ENCODE data around the gene ZNF672. TPM values are rescaled to one million over a fixed set of nuclear protein-coding genes. Genes with fewer than 3 reads are reported as not detected.
"Not testable (repeated sequence)": the region's sequence is repeated elsewhere in the genome, so short reads cannot be mapped to it uniquely, and the experiment has no call there.

Gene ZNF672
- total RNA-seq (ENCODE audit: unreplicated experiment), result 29.8 TPM
- long read RNA-seq, transcript ZNF672-201 (4 exons, 2,989 nt), result major isoform, 14 of 16 reads
- long read RNA-seq, partial matches to known transcripts, result 1 of 16 reads
- long read RNA-seq, other reads (novel, unspliced or antisense), result 1 of 16 reads

DNA sequence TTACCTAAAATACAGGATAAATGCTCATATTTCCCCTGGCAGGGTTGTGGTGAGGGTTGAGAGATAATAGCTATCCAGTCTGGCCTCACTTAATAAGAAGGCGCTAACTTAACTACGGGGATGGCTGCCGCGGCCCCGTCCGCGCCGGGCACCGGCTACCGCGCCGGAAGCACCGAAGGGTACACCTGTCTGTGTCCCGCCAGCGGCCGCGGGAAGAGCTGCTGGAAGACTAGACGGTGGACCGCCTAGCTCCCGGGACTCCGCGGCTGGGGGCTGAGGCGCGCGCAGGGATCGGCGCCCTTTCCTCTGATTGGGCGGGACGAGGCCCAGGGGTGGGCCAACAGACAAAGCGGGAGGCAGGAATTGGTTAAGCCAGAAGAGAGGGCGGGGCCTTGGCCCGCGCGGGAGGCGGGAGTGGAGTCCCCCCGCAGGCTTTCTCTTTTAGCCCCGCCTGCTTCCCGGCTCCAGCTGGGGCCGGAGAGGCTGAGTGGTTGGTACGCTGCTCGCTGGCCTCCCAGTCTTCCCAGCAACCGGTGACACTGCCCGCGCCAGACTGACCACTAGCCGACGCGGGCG is at the start of gene ZNF672:
Gene ZNF672, plus strand, starts transcription at position 444 of the 576 bp plus-strand sequence. CDS start 9,051 bp downstream, outside the sequence.
- Mint-ChIP-seq H3K4me3 (ENCODE audit: unreplicated experiment) (peak within 1 kb of the TSS; percentile 92), H3K9me3 (ENCODE audit: unreplicated experiment) (no peaks in the 10 kb centered on the region), H3K4me1 (ENCODE audit: unreplicated experiment) (peaks cover 10% of the 10 kb centered on the region), H3K36me3 (ENCODE audit: low read depth, unreplicated experiment) (no peaks in the 10 kb centered on the region), H3K27ac (ENCODE audit: unreplicated experiment) (peak within 1 kb of the TSS; percentile 89), H3K27me3 (ENCODE audit: unreplicated experiment) (peaks cover 8% of the 10 kb centered on the region)
- TF ChIP-seq, protein P1, sequence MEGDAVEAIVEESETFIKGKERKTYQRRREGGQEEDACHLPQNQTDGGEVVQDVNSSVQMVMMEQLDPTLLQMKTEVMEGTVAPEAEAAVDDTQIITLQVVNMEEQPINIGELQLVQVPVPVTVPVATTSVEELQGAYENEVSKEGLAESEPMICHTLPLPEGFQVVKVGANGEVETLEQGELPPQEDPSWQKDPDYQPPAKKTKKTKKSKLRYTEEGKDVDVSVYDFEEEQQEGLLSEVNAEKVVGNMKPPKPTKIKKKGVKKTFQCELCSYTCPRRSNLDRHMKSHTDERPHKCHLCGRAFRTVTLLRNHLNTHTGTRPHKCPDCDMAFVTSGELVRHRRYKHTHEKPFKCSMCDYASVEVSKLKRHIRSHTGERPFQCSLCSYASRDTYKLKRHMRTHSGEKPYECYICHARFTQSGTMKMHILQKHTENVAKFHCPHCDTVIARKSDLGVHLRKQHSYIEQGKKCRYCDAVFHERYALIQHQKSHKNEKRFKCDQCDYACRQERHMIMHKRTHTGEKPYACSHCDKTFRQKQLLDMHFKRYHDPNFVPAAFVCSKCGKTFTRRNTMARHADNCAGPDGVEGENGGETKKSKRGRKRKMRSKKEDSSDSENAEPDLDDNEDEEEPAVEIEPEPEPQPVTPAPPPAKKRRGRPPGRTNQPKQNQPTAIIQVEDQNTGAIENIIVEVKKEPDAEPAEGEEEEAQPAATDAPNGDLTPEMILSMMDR (IDR thresholded peaks at IDR 0.05; ENCODE audit: unreplicated experiment), result no peak
- peak; percentile 97 for DNase-seq (ENCODE audit: low spot score)

DNA sequence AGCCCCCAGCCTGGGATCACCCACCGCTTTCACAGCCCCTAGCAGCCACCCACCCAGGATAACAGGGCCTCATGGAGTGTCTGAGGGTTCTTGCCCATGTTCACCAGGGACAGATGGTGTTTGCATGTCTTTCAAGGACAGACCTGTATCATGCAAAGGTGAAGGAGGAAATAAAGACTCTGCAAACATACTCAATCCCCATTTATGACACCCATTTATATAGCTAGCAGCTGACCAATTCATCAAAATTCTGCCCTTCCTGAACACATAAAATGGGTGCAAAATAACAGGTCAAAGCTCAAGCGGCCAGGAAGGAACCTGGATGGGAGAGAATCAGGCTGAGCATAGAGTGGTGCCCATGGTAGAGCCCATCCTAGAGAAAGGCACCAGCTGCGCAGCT is 49.7 kb upstream of the ZNF672 start:
- H3K9me3 Mint-ChIP-seq (ENCODE audit: unreplicated experiment), result peaks cover 21% of the 10 kb centered on the region

DNA sequence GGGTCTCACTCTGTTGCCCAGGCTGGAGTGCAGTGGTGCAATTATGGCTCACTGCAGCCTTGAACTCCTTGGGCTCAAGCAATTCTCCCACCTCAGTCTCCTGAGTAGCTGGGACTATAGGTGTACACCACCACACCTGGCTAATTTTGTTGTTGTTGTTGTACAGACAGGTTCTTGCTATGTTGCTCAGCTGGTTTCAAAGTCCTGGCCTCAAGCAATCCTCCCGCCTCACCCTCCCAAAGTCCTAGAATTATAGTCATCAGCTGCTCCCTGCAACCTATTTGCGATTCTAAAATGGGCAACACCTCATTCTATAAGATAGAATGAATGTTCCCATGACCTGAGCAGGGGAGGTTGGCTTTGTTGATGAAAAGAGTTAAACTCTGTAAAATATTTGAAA is 48.7 kb upstream of the ZNF672 start:
- not testable (repeated sequence) for H3K27me3 Mint-ChIP-seq (ENCODE audit: unreplicated experiment); H3K27ac Mint-ChIP-seq (ENCODE audit: unreplicated experiment); DNase-seq (ENCODE audit: low spot score); H3K4me3 Mint-ChIP-seq (ENCODE audit: unreplicated experiment); H3K36me3 Mint-ChIP-seq (ENCODE audit: low read depth, unreplicated experiment); H3K4me1 Mint-ChIP-seq (ENCODE audit: unreplicated experiment)
- H3K9me3 Mint-ChIP-seq (ENCODE audit: unreplicated experiment), result peaks cover 16% of the 10 kb centered on the region

More for the DNA sequence above, 49.7 kb upstream of the ZNF672 start:
- TF ChIP-seq, protein P1 (IDR thresholded peaks at IDR 0.05; ENCODE audit: unreplicated experiment), result no peak
- Mint-ChIP-seq H3K4me1 (ENCODE audit: unreplicated experiment) (no peaks in the 10 kb centered on the region), H3K27ac (ENCODE audit: unreplicated experiment) (no peak overlapping the region), H3K36me3 (ENCODE audit: low read depth, unreplicated experiment) (peaks cover 7% of the 10 kb centered on the region), H3K4me3 (ENCODE audit: unreplicated experiment) (no peak overlapping the region), H3K27me3 (ENCODE audit: unreplicated experiment) (peaks cover 7% of the 10 kb centered on the region)
- DNase-seq (ENCODE audit: low spot score), result no peak

DNA sequence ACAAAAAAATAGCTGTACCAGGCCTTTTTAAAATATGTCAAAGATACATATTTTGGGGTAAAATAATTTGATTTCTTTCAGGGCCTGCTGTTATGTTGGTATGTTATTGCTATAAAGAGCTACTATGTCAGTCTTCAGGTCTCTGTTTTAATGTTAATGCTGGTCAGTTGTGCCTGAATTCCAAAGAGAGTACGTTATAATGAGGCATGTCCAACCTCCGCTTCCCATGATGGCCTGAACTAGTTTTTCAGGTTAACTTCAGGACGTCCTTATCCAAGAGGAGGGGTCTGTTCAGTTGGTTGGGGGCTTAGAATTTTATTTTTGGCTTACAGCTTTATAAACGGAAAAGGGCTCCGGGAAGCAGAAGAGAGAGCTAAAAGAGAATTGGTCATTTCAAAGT is 47.6 kb upstream of the ZNF672 start:
- H3K9me3 Mint-ChIP-seq (ENCODE audit: unreplicated experiment), result peaks cover 16% of the 10 kb centered on the region
- no peak overlapping the region for H3K4me3 Mint-ChIP-seq (ENCODE audit: unreplicated experiment)
- peaks cover 6% of the 10 kb centered on the region for H3K36me3 Mint-ChIP-seq (ENCODE audit: low read depth, unreplicated experiment)
- no peak overlapping the region for H3K27ac Mint-ChIP-seq (ENCODE audit: unreplicated experiment)
- no peak for DNase-seq (ENCODE audit: low spot score)
- H3K4me1 Mint-ChIP-seq (ENCODE audit: unreplicated experiment), result no peaks in the 10 kb centered on the region
- peaks cover 7% of the 10 kb centered on the region for H3K27me3 Mint-ChIP-seq (ENCODE audit: unreplicated experiment)
- TF ChIP-seq, protein P1 (IDR thresholded peaks at IDR 0.05; ENCODE audit: unreplicated experiment), result no peak

DNA sequence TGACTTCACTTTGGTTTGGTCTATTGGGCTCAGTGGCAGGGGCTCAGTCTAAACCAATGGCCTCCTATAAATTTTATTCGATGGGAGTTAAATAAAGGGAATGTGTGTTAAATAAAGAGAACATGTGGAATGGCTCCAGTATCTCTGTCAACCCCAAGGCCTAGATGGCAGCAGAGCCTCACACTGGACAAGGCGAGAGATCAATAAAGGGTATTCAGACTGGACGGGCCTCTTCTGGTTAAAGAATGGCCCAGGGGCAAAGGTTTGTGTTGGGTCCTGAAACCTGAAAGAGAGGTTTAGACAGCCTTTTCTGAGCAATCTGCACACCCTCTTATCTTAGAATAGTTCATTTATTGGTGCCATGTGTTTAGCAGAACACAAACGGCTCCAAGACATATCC is 47.0 kb upstream of the ZNF672 start:
- peaks cover 6% of the 10 kb centered on the region for H3K36me3 Mint-ChIP-seq (ENCODE audit: low read depth, unreplicated experiment)
- TF ChIP-seq, protein P1 (IDR thresholded peaks at IDR 0.05; ENCODE audit: unreplicated experiment), result no peak
- H3K27me3 Mint-ChIP-seq (ENCODE audit: unreplicated experiment), result peaks cover 4% of the 10 kb centered on the region
- DNase-seq (ENCODE audit: low spot score), result no peak
- no peak overlapping the region for H3K27ac Mint-ChIP-seq (ENCODE audit: unreplicated experiment)
- no peaks in the 10 kb centered on the region for H3K4me1 Mint-ChIP-seq (ENCODE audit: unreplicated experiment)
- H3K4me3 Mint-ChIP-seq (ENCODE audit: unreplicated experiment), result no peak overlapping the region
- peaks cover 12% of the 10 kb centered on the region for H3K9me3 Mint-ChIP-seq (ENCODE audit: unreplicated experiment)
